Left hindlimb (tissue), 1 donor: Measurements from ENCODE around the gene SSC4D.

Source experiments
- DNase-seq: peaks from one replicate; pipeline ENCODE4 v3.0.0-alpha.2; 2018

Gene SSC4D

GRCh38 chr7:76351372-76351771 is 58.1 kb downstream of the SSC4D start:
- no peak for DNase-seq

DNA sequence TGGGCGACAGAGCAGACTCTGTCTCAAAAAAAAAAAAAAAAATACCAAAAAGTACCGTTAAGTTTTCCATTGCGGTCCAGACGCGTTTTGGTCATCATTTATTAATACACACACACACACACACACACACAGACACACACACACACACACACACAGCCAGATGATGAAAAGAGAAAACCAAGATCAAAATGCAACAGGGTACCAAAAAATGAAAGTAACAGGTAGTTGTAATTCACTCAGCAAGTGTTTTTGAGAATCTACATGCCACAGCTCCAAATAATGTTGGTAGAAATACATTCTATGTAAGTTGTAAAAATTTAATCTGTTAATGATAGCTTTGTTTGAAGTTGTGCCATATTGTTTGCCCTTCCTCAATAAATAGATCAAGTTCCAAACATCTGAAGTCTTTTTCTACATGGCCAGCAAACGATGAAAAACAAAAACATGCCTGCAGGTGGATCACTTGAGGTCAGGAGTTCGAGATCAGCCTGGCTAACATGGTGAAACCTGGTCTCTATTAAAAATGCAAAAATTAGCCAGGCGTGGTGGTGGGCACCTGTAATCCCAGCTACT is 60.1 kb downstream of the SSC4D start:
- no peak for DNase-seq

DNA sequence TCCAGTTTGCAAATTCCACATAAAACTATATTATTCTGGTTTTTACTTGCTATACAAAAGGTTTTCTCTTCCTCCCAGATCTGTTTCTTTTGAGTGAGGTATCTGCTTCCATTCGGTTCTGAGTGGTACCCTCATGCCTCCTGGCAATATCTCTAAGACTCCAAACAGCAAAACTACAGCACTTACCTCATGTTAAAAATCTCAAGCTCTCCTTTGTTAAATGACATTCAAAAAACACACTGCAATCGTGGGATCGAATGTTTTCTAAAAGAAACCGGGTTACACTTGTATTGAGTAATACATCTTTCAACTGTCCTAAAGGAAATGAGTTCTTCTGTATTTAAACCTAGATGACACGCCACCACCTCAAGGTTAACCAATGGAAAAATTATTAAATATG is 61.8 kb downstream of the SSC4D start:
- DNase-seq: no peak

GRCh38 chr7:76346778-76347177 is 62.7 kb downstream of the SSC4D start:
- DNase-seq: no peak

GRCh38 chr7:76346097-76346496 is 63.4 kb downstream of the SSC4D start:
- no peak for DNase-seq

- no peak for DNase-seq
These were observed 65.6 kb downstream of the SSC4D start for GRCh38 chr7:76343931-76344321.

GRCh38 chr7:76343294-76343930 is 66.1 kb downstream of the SSC4D start:
- no peak for DNase-seq

GRCh38 chr7:76342222-76342621 is 67.3 kb downstream of the SSC4D start:
- DNase-seq: no peak

DNA sequence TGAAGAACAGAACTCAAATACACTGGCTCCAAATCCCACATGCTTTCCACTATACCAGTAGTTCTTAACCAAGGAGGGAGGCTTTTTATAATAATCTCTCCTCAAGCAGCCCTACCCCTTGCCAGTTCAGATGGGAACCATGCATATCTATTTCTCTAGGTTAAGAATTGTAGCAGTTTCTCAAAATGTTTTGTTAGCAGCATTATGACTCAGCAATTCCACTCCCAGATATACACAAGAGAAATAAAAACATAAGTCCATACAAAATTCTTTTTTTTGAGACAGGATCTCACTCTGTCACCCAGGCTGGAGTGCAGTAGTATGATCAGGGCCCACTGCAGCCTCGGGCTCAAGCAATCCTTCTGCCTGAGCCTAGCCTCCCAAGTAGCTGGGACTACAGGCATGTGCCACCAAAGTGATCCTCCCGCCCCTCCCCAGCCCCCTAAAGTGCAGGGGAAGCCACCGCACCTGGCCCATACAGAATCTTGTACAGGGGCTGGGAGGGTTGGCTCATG is 68.8 kb downstream of the SSC4D start:
- no peak for DNase-seq
